ENCODE measurements around the gene LRRC36.

The LRRC36 gene

GRCh38 chr16:67383284-67383683, 56.7 kb downstream of the LRRC36 start:
- no peak for DNase-seq
- H3K27me3 ChIP-seq = no peaks in the 10 kb centered on the region
- H3K4me3 ChIP-seq (ENCODE audit: low read depth, low read length) = no peak overlapping the region
- H3K36me3 ChIP-seq = no peaks in the 10 kb centered on the region
- no peaks in the 10 kb centered on the region for H3K4me1 ChIP-seq
- no peaks in the 10 kb centered on the region for H3K9me3 ChIP-seq
- TF ChIP-seq CTCF (IDR thresholded peaks at IDR 0.05; ENCODE audit: low read depth, low read length) = no peak

GRCh38 chr16:67384778-67385510, 58.3 kb downstream of the LRRC36 start:
- Histone ChIP-seq H3K9me3 (no peaks in the 10 kb centered on the region), H3K4me1 (no peaks in the 10 kb centered on the region), H3K4me3 (ENCODE audit: low read depth, low read length) (no peak overlapping the region), H3K36me3 (no peaks in the 10 kb centered on the region), H3K27me3 (no peaks in the 10 kb centered on the region)
- DNase-seq = no peak
- TF ChIP-seq CTCF (IDR thresholded peaks at IDR 0.05; ENCODE audit: low read depth, low read length) = no peak

GRCh38 chr16:67386861-67387455, 60.3 kb downstream of the LRRC36 start:
- H3K4me1 ChIP-seq = no peaks in the 10 kb centered on the region
- H3K9me3 ChIP-seq = no peaks in the 10 kb centered on the region
- H3K27me3 ChIP-seq = no peaks in the 10 kb centered on the region
- no peak overlapping the region for H3K4me3 ChIP-seq (ENCODE audit: low read depth, low read length)
- H3K36me3 ChIP-seq = no peaks in the 10 kb centered on the region
- no peak for TF ChIP-seq CTCF (IDR thresholded peaks at IDR 0.05; ENCODE audit: low read depth, low read length)
- no peak for DNase-seq

GRCh38 chr16:67387479-67388079, 61.0 kb downstream of the LRRC36 start:
- DNase-seq = no peak
- no peak for TF ChIP-seq CTCF (IDR thresholded peaks at IDR 0.05; ENCODE audit: low read depth, low read length)
- Histone ChIP-seq H3K9me3 (no peaks in the 10 kb centered on the region), H3K36me3 (no peaks in the 10 kb centered on the region), H3K4me1 (no peaks in the 10 kb centered on the region; the same call in 1 of the 2 replicates), H3K27me3 (no peaks in the 10 kb centered on the region), H3K4me3 (ENCODE audit: low read depth, low read length) (no peak overlapping the region)

GRCh38 chr16:67388191-67388590, 61.6 kb downstream of the LRRC36 start:
- no peak for TF ChIP-seq CTCF (IDR thresholded peaks at IDR 0.05; ENCODE audit: low read depth, low read length)
- Histone ChIP-seq H3K4me3 (ENCODE audit: low read depth, low read length) (no peak overlapping the region), H3K4me1 (peaks cover 3% of the 10 kb centered on the region; the same call in 1 of the 2 replicates), H3K36me3 (no peaks in the 10 kb centered on the region), H3K27me3 (no peaks in the 10 kb centered on the region), H3K9me3 (no peaks in the 10 kb centered on the region)
- DNase-seq = no peak

GRCh38 chr16:67388591-67388990, 62.0 kb downstream of the LRRC36 start:
- Histone ChIP-seq H3K27me3 (no peaks in the 10 kb centered on the region), H3K4me1 (peaks cover 4% of the 10 kb centered on the region; the same call in 1 of the 2 replicates), H3K9me3 (no peaks in the 10 kb centered on the region), H3K36me3 (no peaks in the 10 kb centered on the region), H3K4me3 (ENCODE audit: low read depth, low read length) (no peak overlapping the region)
- no peak for TF ChIP-seq CTCF (IDR thresholded peaks at IDR 0.05; ENCODE audit: low read depth, low read length)
- no peak for DNase-seq
